Suprapubic skin (tissue), 3 donors: ENCODE results near the gene TCAP.

ENCODE experiments used
- POLR2A ChIP-seq, 2 donors: fragments of 450-650 bp; IDR thresholded peaks; one replicate each; pipeline ENCODE4 v1.6.1; 2017; ENCODE audit warnings: antibody characterized with exemption in 2 of 2, mild to moderate bottlenecking in 2 of 2, moderate library complexity in 2 of 2
- TF ChIP-seq, protein P1 (sequence below), 2 donors: fragments of 200-600 bp in 1 of 2; fragments of 450-650 bp in 1 of 2; sonication (generic) in 1 of 2; IDR thresholded peaks; one replicate each; pipeline ENCODE4 v1.5.1; 2016 to 2019; ENCODE audit warnings: antibody characterized with exemption in 2 of 2, mild to moderate bottlenecking in 1 of 2, moderate library complexity in 1 of 2

DNA sequence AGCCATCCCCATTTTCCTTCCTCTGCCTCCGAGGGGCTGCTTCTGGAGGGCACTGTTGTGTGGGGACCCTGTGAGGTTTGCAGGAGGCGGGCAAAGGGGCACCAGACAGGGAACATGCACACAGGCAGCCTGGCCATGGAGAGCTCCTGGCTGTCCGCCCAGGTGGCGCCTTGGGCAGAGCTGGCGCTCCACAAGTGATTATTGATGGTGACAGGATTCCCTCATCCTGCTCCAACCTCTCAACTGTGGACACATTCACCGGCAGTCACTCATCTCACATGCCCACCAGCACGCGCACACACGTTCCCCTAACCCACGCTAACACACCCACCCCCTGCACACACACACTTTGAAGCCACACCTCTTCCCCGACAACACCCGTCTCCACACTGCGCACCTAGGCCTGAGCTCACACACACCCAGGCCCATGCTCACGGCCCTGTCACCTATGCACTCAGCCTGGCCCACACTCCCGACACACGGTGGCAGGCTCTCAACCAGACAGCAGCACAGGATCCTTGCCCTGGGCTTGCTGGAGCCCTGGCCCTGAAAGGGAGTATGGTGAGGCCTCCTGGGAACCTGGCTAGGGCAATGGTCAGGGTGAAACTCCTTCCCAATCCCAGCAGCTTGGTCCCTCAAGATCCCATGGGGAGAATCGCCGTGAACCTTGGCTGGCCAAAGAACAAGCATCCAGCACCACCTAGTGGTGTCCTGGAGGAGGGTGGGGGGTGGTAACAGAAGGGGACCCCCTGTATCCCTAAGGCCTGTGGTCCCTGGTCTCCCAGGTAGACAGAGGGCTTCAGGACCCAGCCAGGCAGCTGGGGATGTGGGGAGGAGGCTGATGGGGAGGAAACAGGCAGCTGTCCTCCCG, 6.7 kb downstream of the TCAP start:
- TF ChIP-seq, protein P1, sequence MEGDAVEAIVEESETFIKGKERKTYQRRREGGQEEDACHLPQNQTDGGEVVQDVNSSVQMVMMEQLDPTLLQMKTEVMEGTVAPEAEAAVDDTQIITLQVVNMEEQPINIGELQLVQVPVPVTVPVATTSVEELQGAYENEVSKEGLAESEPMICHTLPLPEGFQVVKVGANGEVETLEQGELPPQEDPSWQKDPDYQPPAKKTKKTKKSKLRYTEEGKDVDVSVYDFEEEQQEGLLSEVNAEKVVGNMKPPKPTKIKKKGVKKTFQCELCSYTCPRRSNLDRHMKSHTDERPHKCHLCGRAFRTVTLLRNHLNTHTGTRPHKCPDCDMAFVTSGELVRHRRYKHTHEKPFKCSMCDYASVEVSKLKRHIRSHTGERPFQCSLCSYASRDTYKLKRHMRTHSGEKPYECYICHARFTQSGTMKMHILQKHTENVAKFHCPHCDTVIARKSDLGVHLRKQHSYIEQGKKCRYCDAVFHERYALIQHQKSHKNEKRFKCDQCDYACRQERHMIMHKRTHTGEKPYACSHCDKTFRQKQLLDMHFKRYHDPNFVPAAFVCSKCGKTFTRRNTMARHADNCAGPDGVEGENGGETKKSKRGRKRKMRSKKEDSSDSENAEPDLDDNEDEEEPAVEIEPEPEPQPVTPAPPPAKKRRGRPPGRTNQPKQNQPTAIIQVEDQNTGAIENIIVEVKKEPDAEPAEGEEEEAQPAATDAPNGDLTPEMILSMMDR (IDR thresholded peaks at IDR 0.05), result peak in 1 of 2 donors; percentile 19
- TF ChIP-seq POLR2A (IDR thresholded peaks at IDR 0.05), result no peak
